Superior temporal gyrus (tissue), 1 donor: ENCODE measurements around the gene PASK.
"Not testable (repeated sequence)": the region's sequence is repeated elsewhere in the genome, so short reads cannot be mapped to it uniquely, and the experiment has no call there.

ENCODE experiments used
- DNase-seq: peaks from one replicate; pipeline ENCODE4 v3.0.0-alpha.2; 2016; ENCODE audit errors: extremely low spot score

PASK gene

DNA sequence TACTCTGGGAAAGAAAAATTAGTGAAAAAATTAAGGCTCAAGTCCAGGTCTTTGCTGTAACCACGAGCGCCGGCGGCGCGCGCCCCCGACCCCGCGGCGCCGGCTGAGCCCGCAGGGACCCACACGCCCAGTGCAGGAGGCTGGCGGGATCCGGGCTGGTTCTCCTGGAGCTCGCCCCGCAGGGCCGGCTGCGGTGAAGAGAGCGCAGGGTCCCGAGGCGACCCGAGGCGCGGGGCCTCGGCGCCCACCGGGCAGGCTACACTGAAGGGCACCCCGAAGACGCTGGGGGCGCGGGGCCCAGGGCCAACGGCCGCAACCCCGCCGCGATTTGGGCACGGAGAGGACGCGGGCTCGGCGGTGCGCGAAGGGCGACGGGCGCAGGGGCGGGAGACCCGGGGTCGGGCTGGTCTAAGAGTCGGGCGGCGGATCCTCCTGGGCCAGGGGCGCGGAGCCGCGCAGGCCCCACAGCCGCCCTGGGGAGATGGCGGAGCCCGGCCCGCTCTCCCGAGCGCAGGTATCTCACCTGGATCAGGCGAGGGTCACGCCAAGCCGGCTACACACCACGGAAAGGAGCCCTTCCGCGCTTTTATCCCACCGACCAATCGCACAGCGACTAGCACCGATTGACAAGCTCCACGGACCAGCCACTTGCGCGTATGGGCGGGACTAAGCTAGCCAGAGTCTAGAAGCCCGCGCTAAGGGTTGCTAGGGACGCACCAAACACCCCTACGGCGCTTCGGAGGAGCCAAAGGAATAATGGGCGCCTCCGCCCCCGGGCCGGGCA lies at the start of gene PASK:
PASK (minus strand) TSS at position 582 of the 784 bp plus-strand sequence. CDS start 6,440 bp downstream, outside the sequence.
- DNase-seq = peak; percentile 97

- no peak for DNase-seq
These were observed 49.4 kb upstream of the PASK start for GRCh38 chr2:241198381-241199279.

DNA sequence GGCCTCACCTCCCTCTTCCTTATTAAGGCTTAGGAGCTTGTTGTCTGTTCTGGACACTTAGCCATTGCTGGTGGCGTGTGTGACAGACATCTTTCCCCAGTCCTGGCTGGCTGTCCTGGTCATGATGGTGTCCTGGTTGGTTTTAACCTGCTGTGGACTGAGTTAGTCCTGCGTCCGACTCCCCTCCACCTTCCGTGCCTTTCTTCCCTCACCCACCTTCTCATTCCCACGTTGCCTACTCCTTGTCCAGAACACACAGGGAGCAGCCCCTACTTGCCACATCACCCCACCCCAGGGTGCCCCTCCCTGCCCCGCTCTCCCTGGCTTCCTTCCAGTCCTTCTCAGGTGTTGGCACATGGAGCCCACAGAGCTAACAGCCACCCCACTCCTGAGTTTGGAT lies 48.7 kb upstream of the PASK start:
- DNase-seq = no peak

DNA sequence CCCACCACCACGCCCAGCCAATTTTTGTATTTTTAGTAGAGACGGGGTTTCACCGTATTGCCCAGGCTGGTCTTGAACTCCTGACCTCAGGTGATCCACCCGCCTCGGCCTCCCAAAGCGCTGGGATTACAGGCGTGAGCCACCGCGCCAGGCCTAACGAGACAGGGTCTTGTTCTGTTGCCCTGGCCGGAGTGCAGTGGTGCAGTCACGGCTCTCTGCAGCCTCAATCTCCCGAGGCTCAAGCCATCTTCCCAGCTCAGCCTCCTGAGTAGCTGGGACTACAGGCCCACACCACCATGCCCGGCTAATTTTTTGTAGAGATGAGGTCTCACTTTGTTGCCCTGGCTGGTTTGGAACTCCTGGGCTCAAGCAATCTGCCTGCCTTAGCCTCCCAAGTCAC lies 48.0 kb upstream of the PASK start:
- not testable (repeated sequence) for DNase-seq

- DNase-seq = no peak
These were observed 46.3 kb upstream of the PASK start for GRCh38 chr2:241195506-241196130.

- DNase-seq = no peak
These were observed 45.5 kb upstream of the PASK start for GRCh38 chr2:241194811-241195210.

DNA sequence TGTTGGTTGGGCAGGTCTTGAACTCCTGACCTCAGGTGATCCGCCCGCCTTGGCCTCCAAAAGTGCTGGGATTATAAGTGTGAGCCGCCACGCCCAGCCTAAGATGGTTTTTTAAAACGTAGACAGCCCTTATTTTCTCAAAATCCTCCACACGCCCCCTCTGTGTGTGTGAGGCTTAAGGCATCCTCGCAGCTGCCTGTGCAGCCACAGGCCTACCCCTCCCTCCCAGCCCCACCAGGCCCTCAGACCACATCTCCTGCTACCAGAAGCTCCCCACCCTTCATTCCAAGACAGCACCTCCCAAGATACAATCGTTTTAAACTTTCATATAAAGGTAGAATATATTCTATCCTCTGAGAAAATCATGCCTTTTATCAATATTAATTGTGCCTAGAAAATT lies 44.0 kb upstream of the PASK start:
- DNase-seq = no peak

DNA sequence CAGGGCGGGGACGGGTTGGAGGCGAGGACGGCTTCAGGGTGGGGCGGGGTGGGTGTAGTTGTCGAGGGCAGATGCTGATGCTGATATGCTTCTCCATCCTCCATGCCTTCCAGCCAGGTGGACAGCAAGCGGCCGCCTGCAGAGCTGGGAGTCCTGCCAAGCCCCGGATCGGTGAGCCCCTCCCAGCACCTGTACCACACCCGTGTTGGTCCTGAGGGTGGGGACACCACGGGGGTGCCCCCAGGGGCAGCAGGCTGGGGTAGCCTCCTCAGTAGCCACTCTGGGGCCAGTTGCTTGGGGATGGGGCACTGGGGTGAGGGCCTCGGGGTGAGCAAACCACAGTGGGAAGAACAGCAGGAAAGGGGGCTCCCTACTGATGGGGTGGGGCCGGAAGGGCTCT lies 41.8 kb upstream of the PASK start:
- no peak for DNase-seq

DNA sequence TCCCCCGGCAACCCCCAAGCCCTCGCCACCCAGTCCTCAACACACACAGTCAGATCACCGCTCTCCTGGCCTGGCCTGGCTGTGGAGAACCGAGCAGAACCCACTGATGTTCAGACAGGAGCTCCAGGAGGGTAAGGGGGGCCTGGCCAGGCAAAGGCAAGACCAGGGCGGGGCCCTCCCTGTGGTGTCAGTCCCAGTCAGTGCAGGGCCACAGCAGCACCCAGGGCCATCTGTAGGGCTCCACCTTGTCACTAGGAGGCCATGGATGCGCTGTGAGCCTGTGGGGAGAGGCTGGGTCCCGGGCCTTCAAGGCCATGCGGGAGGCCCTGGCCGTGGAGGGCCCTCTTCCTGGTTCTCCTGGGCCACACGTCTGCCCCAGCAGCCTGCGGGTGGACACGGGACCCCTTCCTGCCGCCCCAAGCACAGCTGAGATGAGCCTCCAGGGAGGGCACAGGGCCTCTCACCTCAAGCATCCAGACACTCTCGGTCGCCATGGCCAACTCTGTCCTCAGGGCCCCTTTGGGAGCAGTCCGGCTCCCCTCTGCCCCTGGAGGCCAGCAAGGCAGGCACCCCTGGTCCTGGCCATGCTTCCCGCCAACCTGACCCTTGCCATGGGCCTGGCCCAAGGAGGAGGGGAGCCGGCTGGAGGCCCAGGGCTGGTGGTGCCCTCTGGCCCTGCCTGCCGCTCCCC lies 41.2 kb upstream of the PASK start:
- no peak for DNase-seq

- no peak for DNase-seq
These were observed 40.6 kb upstream of the PASK start for GRCh38 chr2:241189856-241190201.

DNA sequence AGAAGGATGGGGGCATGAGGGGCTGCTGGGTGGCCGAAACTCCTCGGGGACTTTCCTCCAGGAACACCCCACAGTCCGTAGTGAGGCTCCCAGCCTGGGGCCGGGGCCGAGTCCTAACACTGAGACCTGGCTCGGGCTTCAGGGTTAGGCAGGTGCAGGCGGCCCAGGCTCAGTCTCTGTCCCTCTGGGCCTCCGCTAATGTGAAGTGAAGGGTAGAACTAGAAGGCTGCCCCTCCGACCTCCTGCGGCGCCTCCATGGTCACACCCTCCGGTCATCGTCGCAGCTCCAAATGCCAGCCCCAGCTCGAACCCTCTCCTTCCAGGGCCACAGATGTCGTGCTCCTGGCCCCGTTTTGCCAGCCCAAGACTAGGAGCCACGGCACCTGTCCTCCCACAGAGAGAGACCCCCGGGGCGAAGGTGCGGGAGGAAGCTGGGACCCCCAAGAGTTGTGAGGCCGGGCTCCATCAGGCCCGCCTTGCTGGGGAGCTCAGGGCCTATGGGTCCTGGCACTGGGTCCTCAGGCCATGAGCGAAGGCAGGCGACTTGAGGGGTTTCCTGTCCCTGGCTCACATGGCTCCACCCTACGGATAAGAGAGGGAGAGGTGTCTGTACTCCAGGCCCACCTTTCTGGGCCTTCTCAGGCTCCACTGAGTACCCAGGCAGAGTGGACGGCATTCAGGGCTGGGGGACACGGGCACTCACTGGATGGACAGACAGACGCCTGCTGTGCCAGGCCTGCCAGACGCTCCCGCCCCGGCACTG lies 40.0 kb upstream of the PASK start:
- no peak for DNase-seq

- no peak for DNase-seq
These were observed 39.3 kb upstream of the PASK start, which contains the start of gene ANO7 for GRCh38 chr2:241188361-241189092. ANO7 (plus strand) TSS chr2:241188677; CDS start chr2:241190064, 1,387 bp downstream.

DNA sequence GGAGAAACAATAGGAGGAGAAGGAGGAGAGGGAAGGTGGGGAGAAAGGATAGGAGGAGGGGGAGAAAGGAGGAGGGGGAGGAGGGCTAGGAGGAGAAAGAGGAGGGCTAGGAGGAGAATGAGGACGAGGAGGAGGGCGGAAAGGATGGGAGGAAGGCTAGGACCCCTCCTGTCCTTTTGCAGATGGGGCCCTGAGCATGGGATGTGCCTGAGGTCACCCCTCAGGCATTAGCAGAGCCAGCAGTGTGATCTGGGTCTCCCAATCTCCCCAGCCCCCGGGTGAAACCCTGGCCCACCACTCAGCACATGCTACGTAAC lies 38.6 kb upstream of the PASK start:
- DNase-seq = no peak

- DNase-seq = no peak
These were observed 38.0 kb upstream of the PASK start for GRCh38 chr2:241187101-241187917.

- DNase-seq = no peak
These were observed 36.7 kb upstream of the PASK start for GRCh38 chr2:241185961-241186360.

GRCh38 chr2:241184901-241185300 lies 35.6 kb upstream of the PASK start:
- no peak for DNase-seq

DNA sequence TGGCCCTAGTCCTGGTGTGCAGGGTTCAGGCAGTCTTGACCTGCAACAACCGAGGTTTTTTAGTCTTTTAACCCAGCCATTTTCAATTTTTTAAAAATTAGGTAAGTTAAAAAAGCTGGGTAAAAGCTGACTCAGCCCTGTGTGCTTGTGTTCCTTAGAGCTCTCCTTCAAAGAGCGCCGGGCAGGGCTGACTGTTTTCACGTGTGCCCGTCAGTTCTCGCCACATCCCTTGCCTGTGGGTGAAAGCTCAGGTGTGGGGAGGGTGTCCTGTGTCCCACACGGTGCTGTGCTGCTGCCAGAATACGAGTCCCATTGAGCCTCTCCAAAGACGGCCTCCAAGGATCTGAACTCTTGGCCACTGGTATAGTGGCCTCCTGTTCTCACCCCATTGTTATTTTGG lies 33.9 kb upstream of the PASK start:
- DNase-seq = no peak

- DNase-seq = no peak
These were observed 33.4 kb upstream of the PASK start for GRCh38 chr2:241182531-241183133.

- DNase-seq = no peak
These were observed 32.9 kb upstream of the PASK start for GRCh38 chr2:241182126-241182525.
